Body of pancreas (tissue), 4 donors: Measurements from ENCODE around the gene ST6GALNAC3.

Source experiments
- POLR2A ChIP-seq, 3 donors: fragments of 450-650 bp; IDR thresholded peaks; one replicate each; pipeline ENCODE4 v1.6.1; 2016; ENCODE audit warnings: antibody characterized with exemption in 3 of 3, mild to moderate bottlenecking in 2 of 3
- TF ChIP-seq, protein P1 (sequence below), 7 experiments: fragments of 450-650 bp in 4 of 7; fragments of 200-600 bp in 3 of 7; sonication (generic) in 3 of 7; IDR thresholded peaks; one replicate each; pipeline ENCODE4 v1.5.1; 2016 to 2019; ENCODE audit warnings: antibody characterized with exemption in 7 of 7

DNA sequence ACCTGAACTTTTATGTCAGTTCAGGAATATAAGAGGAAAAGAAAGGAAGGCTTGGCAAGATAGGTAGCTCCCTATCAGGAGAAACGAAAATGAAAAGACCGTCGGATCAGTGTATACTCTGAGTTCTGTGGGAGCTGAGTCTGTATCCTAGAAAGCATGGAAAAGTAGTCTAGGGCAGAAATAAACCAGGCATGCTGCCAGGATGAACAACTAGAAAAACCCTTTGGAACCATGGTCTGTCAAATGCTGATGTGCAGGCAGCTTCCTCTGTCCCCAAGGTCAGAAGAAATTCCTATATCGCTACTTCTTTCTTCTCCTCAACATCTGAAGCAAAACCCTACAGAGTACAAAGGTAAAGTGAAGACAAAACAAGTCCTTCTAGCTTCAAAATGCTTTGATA, 268.8 kb downstream of the ST6GALNAC3 start:
- TF ChIP-seq POLR2A (IDR thresholded peaks at IDR 0.05): no peak
- TF ChIP-seq, protein P1, sequence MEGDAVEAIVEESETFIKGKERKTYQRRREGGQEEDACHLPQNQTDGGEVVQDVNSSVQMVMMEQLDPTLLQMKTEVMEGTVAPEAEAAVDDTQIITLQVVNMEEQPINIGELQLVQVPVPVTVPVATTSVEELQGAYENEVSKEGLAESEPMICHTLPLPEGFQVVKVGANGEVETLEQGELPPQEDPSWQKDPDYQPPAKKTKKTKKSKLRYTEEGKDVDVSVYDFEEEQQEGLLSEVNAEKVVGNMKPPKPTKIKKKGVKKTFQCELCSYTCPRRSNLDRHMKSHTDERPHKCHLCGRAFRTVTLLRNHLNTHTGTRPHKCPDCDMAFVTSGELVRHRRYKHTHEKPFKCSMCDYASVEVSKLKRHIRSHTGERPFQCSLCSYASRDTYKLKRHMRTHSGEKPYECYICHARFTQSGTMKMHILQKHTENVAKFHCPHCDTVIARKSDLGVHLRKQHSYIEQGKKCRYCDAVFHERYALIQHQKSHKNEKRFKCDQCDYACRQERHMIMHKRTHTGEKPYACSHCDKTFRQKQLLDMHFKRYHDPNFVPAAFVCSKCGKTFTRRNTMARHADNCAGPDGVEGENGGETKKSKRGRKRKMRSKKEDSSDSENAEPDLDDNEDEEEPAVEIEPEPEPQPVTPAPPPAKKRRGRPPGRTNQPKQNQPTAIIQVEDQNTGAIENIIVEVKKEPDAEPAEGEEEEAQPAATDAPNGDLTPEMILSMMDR (IDR thresholded peaks at IDR 0.05): no peak
